ENCODE measurements around the gene CLCC1. TPM values are rescaled to one million over a fixed set of nuclear protein-coding genes. Genes with fewer than 3 reads are reported as not detected.

Gene CLCC1, protein sequence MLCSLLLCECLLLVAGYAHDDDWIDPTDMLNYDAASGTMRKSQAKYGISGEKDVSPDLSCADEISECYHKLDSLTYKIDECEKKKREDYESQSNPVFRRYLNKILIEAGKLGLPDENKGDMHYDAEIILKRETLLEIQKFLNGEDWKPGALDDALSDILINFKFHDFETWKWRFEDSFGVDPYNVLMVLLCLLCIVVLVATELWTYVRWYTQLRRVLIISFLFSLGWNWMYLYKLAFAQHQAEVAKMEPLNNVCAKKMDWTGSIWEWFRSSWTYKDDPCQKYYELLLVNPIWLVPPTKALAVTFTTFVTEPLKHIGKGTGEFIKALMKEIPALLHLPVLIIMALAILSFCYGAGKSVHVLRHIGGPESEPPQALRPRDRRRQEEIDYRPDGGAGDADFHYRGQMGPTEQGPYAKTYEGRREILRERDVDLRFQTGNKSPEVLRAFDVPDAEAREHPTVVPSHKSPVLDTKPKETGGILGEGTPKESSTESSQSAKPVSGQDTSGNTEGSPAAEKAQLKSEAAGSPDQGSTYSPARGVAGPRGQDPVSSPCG
- polyA plus RNA-seq (27.8 and 28.7 TPM in 2 replicates), polyA minus RNA-seq (32.9 and 35.0 TPM in 2 replicates)

DNA sequence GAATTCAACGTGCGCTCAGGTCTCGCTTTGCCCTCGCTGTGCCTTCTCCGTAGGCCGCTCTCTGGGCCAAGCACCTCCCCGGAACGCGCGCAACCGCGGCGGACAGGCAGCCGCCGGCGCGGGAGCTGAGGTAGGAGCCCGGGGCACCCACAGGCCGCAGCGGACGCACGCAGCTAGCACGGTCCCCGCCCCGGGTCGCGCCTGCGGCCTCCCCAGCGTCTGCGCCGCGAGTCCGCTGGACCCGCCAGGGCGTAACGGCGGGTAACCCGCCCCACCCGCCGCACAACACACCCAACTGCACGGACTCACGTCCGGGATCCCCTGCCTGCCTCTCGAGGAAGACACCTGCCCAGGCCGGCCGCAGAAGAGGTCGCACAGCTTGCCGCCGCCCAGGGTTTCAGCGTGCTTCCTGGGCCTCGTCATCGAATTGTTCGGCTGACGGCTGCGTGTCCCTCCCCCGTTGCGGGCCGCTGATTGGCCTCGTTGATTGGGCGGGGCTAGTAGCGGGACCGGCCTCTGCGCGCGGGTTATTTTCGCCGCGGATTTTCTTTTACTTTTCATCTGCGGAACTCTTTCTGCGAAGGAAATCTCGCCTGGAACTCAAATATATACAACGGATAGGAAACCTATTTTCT lies at the start of gene CLCC1:
Gene CLCC1, minus strand, starts transcription at position 433 of the 635 bp plus-strand sequence. CDS start 13,047 bp downstream, outside the sequence.
- H3K9ac ChIP-seq (ENCODE audit: low read length) = peak within 1 kb of the TSS; percentile 79
- TF ChIP-seq EP300 (conservative IDR thresholded peaks at IDR 0.05; ENCODE audit: poor library complexity, severe bottlenecking) = peak; percentile 48
- TF ChIP-seq, protein P1, sequence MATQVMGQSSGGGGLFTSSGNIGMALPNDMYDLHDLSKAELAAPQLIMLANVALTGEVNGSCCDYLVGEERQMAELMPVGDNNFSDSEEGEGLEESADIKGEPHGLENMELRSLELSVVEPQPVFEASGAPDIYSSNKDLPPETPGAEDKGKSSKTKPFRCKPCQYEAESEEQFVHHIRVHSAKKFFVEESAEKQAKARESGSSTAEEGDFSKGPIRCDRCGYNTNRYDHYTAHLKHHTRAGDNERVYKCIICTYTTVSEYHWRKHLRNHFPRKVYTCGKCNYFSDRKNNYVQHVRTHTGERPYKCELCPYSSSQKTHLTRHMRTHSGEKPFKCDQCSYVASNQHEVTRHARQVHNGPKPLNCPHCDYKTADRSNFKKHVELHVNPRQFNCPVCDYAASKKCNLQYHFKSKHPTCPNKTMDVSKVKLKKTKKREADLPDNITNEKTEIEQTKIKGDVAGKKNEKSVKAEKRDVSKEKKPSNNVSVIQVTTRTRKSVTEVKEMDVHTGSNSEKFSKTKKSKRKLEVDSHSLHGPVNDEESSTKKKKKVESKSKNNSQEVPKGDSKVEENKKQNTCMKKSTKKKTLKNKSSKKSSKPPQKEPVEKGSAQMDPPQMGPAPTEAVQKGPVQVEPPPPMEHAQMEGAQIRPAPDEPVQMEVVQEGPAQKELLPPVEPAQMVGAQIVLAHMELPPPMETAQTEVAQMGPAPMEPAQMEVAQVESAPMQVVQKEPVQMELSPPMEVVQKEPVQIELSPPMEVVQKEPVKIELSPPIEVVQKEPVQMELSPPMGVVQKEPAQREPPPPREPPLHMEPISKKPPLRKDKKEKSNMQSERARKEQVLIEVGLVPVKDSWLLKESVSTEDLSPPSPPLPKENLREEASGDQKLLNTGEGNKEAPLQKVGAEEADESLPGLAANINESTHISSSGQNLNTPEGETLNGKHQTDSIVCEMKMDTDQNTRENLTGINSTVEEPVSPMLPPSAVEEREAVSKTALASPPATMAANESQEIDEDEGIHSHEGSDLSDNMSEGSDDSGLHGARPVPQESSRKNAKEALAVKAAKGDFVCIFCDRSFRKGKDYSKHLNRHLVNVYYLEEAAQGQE (IDR thresholded peaks at IDR 0.05; ENCODE audit: borderline replicate concordance) = peak; percentile 60
- TF ChIP-seq, protein P2, sequence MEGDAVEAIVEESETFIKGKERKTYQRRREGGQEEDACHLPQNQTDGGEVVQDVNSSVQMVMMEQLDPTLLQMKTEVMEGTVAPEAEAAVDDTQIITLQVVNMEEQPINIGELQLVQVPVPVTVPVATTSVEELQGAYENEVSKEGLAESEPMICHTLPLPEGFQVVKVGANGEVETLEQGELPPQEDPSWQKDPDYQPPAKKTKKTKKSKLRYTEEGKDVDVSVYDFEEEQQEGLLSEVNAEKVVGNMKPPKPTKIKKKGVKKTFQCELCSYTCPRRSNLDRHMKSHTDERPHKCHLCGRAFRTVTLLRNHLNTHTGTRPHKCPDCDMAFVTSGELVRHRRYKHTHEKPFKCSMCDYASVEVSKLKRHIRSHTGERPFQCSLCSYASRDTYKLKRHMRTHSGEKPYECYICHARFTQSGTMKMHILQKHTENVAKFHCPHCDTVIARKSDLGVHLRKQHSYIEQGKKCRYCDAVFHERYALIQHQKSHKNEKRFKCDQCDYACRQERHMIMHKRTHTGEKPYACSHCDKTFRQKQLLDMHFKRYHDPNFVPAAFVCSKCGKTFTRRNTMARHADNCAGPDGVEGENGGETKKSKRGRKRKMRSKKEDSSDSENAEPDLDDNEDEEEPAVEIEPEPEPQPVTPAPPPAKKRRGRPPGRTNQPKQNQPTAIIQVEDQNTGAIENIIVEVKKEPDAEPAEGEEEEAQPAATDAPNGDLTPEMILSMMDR (IDR thresholded peaks at IDR 0.05; ENCODE audit: poor library complexity, severe bottlenecking) = peak; percentile 18
- TF ChIP-seq EZH2 (IDR thresholded peaks at IDR 0.05; ENCODE audit: borderline replicate concordance, insufficient read depth, low read length, poor library complexity, severe bottlenecking) = no peak
- TF ChIP-seq MXI1 (conservative IDR thresholded peaks at IDR 0.05; ENCODE audit: poor library complexity, severe bottlenecking) = peak; percentile 85
- peak; percentile 28 for TF ChIP-seq SMC3 (conservative IDR thresholded peaks at IDR 0.05; ENCODE audit: poor library complexity)
- TF ChIP-seq RAD21 (conservative IDR thresholded peaks at IDR 0.05) = no peak
- peak; percentile 84 for TF ChIP-seq POLR2AphosphoS5 (IDR thresholded peaks at IDR 0.05)
- peak; percentile 56 for TF ChIP-seq TAF1 (IDR thresholded peaks at IDR 0.05; ENCODE audit: low read depth)
- no peaks in the 10 kb centered on the region for H3K36me3 ChIP-seq (ENCODE audit: insufficient read depth, low read length)
- no peaks in the 10 kb centered on the region for H3K9me2 ChIP-seq (ENCODE audit: insufficient read depth, low read length)
- no peaks in the 10 kb centered on the region for H3K27me3 ChIP-seq (ENCODE audit: insufficient read depth, low read depth, low read length)
- H3K27ac ChIP-seq (ENCODE audit: low read length) = peak within 1 kb of the TSS; percentile 60
- peak within 1 kb of the TSS; percentile 36 for H3K4me2 ChIP-seq (ENCODE audit: low read length)
- peaks cover 11% of the 10 kb centered on the region for H3K79me2 ChIP-seq (replicated peaks; ENCODE audit: insufficient read depth, low read length)
- peak within 1 kb of the TSS; percentile 62 for H2AFZ ChIP-seq (ENCODE audit: low read depth, low read length)
- peak within 1 kb of the TSS; percentile 83 for H3K4me3 ChIP-seq (ENCODE audit: low read length)
- H3F3A ChIP-seq (ENCODE audit: insufficient read depth, low read length, poor library complexity, severe bottlenecking) = no peaks in the 10 kb centered on the region
- H4K20me1 ChIP-seq (ENCODE audit: insufficient read depth) = no peaks in the 10 kb centered on the region
- no peaks in the 10 kb centered on the region for H3K9me3 ChIP-seq (ENCODE audit: low read length)

DNA sequence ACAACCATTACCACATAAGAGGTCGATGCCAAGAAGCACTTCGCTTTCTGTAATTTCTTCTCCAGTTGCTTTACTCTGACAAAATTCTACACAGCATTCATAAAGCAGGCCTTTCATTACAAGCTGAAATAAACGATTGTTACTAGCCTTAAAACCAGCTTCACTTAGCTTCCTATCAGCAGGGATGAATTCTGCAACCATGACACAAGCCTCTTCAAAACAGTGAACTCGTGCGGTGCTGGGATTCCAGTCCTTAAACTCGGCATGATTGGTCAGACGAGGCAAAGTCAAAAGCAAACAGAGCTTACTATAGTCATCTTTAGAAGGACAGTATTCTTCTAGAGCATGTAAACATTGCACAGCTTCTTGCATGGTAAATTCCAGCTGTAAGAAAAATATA lies 48.1 kb upstream of the CLCC1 start:
- H3K9me3 ChIP-seq (ENCODE audit: low read length) = no peaks in the 10 kb centered on the region
- H3K79me2 ChIP-seq (replicated peaks; ENCODE audit: insufficient read depth, low read length) = no peaks in the 10 kb centered on the region
- H3K27ac ChIP-seq (ENCODE audit: low read length) = no peak overlapping the region
- no peaks in the 10 kb centered on the region for H3K36me3 ChIP-seq (ENCODE audit: insufficient read depth, low read length)
- no peak overlapping the region for H3K4me2 ChIP-seq (ENCODE audit: low read length)
- H4K20me1 ChIP-seq (ENCODE audit: insufficient read depth) = no peaks in the 10 kb centered on the region
- TF ChIP-seq TAF1 (IDR thresholded peaks at IDR 0.05; ENCODE audit: low read depth) = no peak
- TF ChIP-seq EZH2 (IDR thresholded peaks at IDR 0.05; ENCODE audit: borderline replicate concordance, insufficient read depth, low read length, poor library complexity, severe bottlenecking) = no peak
- TF ChIP-seq POLR2AphosphoS5 (IDR thresholded peaks at IDR 0.05) = no peak
- TF ChIP-seq, protein P2 (IDR thresholded peaks at IDR 0.05; ENCODE audit: poor library complexity, severe bottlenecking) = no peak
- TF ChIP-seq EP300 (conservative IDR thresholded peaks at IDR 0.05; ENCODE audit: poor library complexity, severe bottlenecking) = no peak
- no peak for TF ChIP-seq SMC3 (conservative IDR thresholded peaks at IDR 0.05; ENCODE audit: poor library complexity)
- TF ChIP-seq, protein P1 (IDR thresholded peaks at IDR 0.05; ENCODE audit: borderline replicate concordance) = no peak
- no peak for TF ChIP-seq MXI1 (conservative IDR thresholded peaks at IDR 0.05; ENCODE audit: poor library complexity, severe bottlenecking)
- no peak for TF ChIP-seq RAD21 (conservative IDR thresholded peaks at IDR 0.05)
- H3F3A ChIP-seq (ENCODE audit: insufficient read depth, low read length, poor library complexity, severe bottlenecking) = no peaks in the 10 kb centered on the region
- H2AFZ ChIP-seq (ENCODE audit: low read depth, low read length) = no peak overlapping the region
- H3K4me3 ChIP-seq (ENCODE audit: low read length) = no peak overlapping the region
- no peaks in the 10 kb centered on the region for H3K27me3 ChIP-seq (ENCODE audit: insufficient read depth, low read depth, low read length)
- no peak overlapping the region for H3K9ac ChIP-seq (ENCODE audit: low read length)
- H3K9me2 ChIP-seq (ENCODE audit: insufficient read depth, low read length) = no peaks in the 10 kb centered on the region

Data from neural cell (in vitro differentiated cells).